ENCODE data around the gene ATP1B1.
"Not testable (repeated sequence)": the region's sequence is repeated elsewhere in the genome, so short reads cannot be mapped to it uniquely, and the experiment has no call there.

ATP1B1 gene

GRCh38 chr1:169118227-169118626 is 11.7 kb downstream of the ATP1B1 start:
- no peak for DNase-seq (ENCODE audit: low spot score)
- ChIA-PET POLR2A (ENCODE audit: low non-redundant PET) (no interaction called here), CTCF (interaction anchor here (1.4 kb wide), 1 partner anchor 9 kb away, joined by 4 read pairs; no protein-coding TSS in a partner anchor)
- no peak for TF ChIP-seq CTCF (conservative IDR thresholded peaks at IDR 0.05; ENCODE audit: low read depth)
- H3K27ac ChIP-seq = no peak overlapping the region

- DNase-seq (ENCODE audit: low spot score) = peak; percentile 48
- TF ChIP-seq CTCF (conservative IDR thresholded peaks at IDR 0.05; ENCODE audit: low read depth) = no peak
- H3K27ac ChIP-seq = no peak overlapping the region
- CTCF ChIA-PET = no interaction called here
- POLR2A ChIA-PET (ENCODE audit: low non-redundant PET) = no interaction called here
Measured at GRCh38 chr1:169119405-169119804, 12.9 kb downstream of the ATP1B1 start.

- TF ChIP-seq CTCF (conservative IDR thresholded peaks at IDR 0.05; ENCODE audit: low read depth) = no peak
- ChIA-PET CTCF (no interaction called here), POLR2A (ENCODE audit: low non-redundant PET) (no interaction called here)
- no peak overlapping the region for H3K27ac ChIP-seq
- DNase-seq (ENCODE audit: low spot score) = no peak
Measured at GRCh38 chr1:169120066-169120465, 13.6 kb downstream of the ATP1B1 start.

- no peak for DNase-seq (ENCODE audit: low spot score)
- POLR2A ChIA-PET (ENCODE audit: low non-redundant PET) = no interaction called here
Measured at GRCh38 chr1:169121146-169121923, 14.8 kb downstream of the ATP1B1 start.

GRCh38 chr1:169122976-169123375 is 16.5 kb downstream of the ATP1B1 start:
- DNase-seq (ENCODE audit: low spot score) = no peak
- ChIA-PET POLR2A (ENCODE audit: low non-redundant PET) (no interaction called here), CTCF (no interaction called here)
- no peak for TF ChIP-seq CTCF (conservative IDR thresholded peaks at IDR 0.05; ENCODE audit: low read depth)
- H3K27ac ChIP-seq = no peak overlapping the region

More at GRCh38 chr1:169121146-169121923, 14.8 kb downstream of the ATP1B1 start:
- no peak for TF ChIP-seq CTCF (conservative IDR thresholded peaks at IDR 0.05; ENCODE audit: low read depth)
- CTCF ChIA-PET = no interaction called here
- H3K27ac ChIP-seq = 0 out of 2 replicates have a peak overlapping the region, but pooled peaks have one; percentile 36

GRCh38 chr1:169124459-169124858 is 18.0 kb downstream of the ATP1B1 start:
- no peak for TF ChIP-seq CTCF (conservative IDR thresholded peaks at IDR 0.05; ENCODE audit: low read depth)
- H3K27ac ChIP-seq = no peak overlapping the region
- DNase-seq (ENCODE audit: low spot score) = no peak
- ChIA-PET CTCF (interaction anchor here (0.9 kb wide), 1 partner anchor 515 kb away, joined by 5 read pairs; no protein-coding TSS in a partner anchor), POLR2A (ENCODE audit: low non-redundant PET) (no interaction called here)

- H3K27ac ChIP-seq; DNase-seq (ENCODE audit: low spot score); POLR2A ChIA-PET (ENCODE audit: low non-redundant PET): not testable (repeated sequence)
- CTCF ChIA-PET = interaction anchor here (0.9 kb wide), 1 partner anchor 516 kb away, joined by 5 read pairs; no protein-coding TSS in a partner anchor
Measured at GRCh38 chr1:169125597-169125996, 19.1 kb downstream of the ATP1B1 start.

Data from RWPE1 (cell line).